ENCODE results near the gene GOLGA1. TPM values are rescaled to one million over a fixed set of nuclear protein-coding genes. Genes with fewer than 3 reads are reported as not detected.
"Not testable (repeated sequence)": the region's sequence is repeated elsewhere in the genome, so short reads cannot be mapped to it uniquely, and the experiment has no call there.

Gene GOLGA1
- total RNA-seq, 1 donor from 2014 or later, result 12.6 TPM

DNA sequence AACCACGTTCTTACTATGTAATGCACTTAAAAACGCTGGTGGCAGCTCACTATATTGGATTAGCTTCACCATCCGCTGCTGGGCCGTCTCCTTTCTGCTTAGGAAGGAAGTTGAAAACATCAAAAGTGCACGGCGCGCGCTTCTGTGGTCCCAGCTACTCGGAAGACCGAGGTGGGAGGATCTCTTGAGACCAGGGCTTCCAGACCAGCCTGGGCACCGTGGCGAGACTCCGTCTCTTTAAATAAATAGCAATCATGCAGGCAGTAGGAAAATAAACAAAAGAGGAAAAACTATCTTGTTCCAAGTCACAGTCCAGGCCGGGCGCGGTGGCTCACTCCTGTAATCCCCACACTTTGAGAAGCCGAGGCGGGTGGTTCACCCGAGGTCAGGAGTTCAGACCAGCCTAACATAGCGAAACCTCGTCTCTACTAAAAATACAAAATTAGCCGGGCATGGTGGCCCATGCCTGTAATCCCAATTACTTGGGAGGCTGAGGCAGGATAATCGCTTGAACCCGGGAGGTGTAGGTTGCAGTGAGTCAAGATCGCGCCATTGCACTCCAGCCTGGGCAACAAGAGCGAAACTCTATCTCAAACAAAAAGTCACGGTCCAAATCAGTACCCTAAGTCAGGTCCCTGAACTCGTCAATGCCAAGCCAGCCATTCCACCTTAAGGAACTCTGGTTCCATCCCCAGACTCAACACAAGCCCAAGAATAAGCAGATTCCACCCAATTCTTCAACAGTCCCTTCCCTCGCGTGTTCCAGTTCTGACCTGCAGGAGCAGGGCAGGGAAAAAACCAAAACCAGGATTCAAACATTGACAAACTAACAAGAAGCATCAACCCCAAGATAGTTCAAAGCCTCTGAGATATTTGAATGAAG is 1.0 kb upstream of the GOLGA1 start:
- peak; percentile 74 for DNase-seq (ENCODE audit: low spot score)
- peak; percentile 51 for ATAC-seq

DNA sequence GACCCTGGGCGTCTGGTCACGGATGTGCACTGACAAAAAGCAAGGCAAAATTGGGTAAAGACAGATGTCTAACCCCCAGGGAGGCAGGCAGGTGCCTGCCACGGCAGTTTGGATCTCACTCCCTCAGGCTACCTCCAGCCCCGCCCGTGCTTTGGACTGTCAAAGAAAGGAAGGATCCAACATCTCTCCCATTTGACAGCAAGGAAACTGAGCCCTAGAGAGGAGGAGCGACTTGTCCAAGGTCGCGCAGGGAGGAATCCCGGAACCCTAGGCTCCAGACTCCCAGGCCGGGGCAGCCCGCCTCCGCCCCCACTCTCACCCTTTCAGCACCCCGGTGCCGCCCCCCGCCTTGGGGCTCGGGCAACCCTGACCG is 376 bp downstream of the GOLGA1 start:
- DNase-seq (ENCODE audit: low spot score), result no peak
- peak; percentile 63 for ATAC-seq

DNA sequence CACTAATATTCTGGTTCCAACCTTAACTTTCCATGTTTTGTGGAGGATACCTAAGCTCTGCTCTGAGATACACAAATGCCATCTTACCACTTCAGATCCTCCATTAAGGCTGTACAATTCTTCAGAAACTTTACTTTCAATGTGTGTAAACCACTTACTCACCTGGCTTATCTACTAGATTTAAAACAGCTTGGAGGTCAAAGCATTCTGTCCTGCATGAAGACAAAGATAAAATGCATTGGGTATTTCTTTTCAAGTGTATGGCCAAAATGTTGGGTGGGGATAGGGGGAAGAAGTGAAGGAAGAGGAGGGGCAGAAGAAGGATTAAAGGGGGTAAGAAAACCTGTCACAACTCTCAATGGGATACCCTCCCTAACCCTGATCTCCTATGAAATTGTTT is 939 bp downstream of the GOLGA1 start:
- DNase-seq (ENCODE audit: low spot score) (no peak), ATAC-seq (no peak)

DNA sequence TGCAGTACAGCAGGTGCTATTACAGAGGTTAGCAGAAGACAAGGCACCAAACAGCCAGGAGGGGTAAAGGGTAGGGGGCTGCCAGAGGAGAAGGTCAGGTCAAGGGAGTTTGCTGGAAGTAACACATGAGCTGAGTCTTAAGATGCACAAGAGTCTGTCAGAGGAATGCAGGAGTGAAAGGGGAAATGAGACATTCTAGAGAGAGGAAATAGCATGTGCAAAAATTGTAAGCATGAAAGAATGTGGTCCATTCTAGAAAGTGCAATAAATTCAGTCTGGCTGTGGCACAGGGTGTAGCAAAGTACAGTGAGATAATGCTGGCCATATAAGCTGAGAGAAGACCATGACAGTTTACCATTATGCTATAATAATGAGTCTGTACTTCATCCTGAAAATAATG is 6.6 kb downstream of the GOLGA1 start:
- no peak for ATAC-seq
- no peak for DNase-seq (ENCODE audit: low spot score)

DNA sequence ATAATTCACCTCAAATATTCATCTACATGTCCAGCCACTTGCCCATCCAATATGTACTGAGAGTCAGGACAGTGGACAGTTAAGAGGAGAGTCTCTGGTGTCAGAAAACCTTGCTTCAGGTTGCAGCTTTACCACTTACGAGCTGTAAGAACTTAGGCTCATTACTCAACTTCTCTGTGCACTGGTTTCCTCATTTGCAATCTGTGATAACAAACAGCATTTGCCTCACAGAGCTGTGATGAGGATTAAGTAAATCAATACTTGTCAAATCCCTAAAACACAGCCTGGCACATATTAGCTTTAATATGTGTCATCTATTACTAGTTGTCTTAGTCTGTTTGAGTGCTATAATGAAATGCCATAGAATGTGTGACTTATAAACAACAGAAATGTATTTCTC is 8.6 kb downstream of the GOLGA1 start:
- ATAC-seq, result peak; percentile 30

DNA sequence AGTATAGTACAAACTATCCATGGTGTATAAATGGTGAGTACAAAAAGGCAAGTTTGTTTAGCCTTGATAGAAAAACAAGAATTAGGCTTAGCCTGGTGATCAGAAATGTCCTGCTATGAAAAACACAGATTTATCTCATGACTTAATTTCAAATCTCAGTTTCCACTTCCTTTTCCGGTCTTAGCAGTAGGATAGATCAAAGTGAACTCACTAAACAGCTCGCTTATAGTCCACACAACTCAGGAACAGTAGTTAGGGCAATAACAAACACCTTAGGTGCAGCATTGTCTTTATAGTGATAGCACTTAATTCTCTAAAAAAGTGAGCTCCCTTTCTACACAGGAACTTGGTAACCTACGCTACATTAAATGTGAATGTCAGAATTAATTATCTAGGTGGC is 11.4 kb downstream of the GOLGA1 start:
- ATAC-seq, result no peak
- no peak for DNase-seq (ENCODE audit: low spot score)

More for the DNA sequence above, 8.6 kb downstream of the GOLGA1 start:
- DNase-seq (ENCODE audit: low spot score), result no peak

DNA sequence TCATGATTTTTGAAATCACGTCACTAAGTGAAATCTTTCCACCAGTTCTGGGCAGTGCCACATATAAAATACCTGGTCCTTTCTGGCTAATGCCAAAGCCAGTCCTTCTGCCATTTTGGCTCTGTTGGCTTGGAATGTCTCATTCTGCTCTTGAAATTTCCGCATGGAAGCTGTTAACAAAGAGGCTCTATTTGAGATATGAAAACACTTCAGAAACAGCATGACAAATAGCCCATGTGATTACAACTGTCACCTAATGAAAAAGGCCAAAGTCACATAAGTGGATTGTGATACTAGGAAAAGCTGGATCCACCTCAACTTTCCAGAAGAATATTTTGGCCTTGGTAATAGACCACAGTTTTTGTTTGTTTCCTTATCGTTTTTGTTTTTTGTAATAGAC is 12.8 kb downstream of the GOLGA1 start:
- no peak for ATAC-seq
- no peak for DNase-seq (ENCODE audit: low spot score)

DNA sequence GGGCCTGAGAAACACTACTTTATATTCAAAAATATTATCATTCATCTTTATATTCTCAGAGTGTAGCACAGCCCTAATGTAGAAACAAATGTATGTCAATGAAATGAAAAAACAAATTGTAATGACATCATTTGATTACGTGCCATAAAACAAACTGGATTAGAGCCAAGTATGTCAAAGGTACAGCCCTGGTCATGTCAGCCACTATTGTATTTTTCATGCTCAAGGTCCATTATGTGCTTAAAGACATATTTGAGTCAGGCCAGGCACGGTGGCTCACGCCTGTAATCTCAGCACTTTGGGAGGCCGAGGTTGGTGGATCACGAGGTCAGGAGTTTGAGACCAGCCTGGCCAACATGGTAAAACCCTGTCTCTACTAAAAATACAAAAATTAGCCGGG is 20.5 kb downstream of the GOLGA1 start:
- DNase-seq (ENCODE audit: low spot score); ATAC-seq: not testable (repeated sequence)

DNA sequence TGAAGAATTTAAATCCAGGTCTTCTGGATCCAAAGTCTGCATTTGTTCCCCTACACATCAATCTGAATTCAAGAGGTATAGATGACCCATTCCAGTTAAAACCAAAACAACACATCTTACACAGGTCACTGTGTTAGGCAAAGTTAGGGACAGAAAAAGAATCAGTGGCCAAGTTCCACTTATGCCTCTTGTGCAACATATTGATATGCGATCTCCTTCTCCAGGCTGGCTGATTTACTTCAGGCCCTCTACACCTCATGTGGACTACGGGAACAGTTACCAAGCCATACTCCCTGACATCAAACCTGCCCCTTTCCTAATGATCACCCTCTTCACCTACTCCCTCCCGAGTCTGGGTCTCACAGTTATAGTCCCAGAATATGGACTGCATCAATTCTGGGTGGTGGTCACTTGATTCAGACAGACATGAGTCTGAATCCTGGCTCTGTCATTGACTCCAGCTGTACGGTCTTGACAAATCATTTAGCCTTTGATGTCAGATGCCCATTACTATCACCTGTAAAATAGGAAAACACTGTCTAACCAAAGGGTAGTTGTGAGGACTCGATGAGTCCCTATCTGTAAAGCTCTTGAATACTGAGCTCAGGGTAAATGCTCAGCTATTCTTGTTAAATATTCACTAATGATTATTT is 26.0 kb downstream of the GOLGA1 start:
- no peak for ATAC-seq
- DNase-seq (ENCODE audit: low spot score), result no peak

DNA sequence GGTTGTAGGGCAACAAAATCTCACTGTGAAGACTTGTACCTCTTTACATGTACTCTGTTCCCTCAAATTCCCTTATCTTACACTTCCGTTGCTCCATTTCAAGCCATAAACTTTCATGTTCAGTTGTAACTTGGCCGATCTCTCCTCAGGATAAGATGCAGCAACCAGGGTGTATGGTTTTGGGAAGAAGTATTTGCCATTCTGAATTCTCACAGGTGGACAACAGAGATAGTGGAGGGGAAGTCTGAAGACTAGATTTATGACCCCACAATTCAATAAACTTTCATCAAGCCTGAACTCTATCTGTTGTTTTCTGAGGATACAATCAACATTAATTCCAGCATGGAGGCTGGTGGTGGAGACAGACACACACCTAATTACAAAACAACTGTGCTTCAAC is 27.5 kb downstream of the GOLGA1 start:
- DNase-seq (ENCODE audit: low spot score), result no peak
- no peak for ATAC-seq

DNA sequence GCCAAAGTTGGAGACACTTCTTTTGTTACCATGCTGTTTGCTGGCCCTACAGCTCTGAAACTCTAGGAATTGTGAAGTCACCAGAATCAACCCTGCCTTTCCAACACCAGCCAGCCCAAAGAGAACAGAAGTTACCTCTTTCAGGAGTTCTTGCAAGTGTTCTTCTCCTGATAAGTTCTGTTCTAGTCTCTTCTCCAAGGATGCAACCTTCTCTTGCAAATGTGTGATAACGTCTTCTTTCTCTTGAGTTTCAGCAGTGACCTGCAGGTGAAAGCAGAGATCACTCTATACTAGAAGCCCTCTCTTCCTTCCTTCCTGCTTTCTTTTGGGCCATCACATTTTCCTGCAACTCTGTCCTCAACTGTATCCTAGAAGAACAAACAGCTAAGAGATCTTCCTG is 29.1 kb downstream of the GOLGA1 start:
- no peak for ATAC-seq
- no peak for DNase-seq (ENCODE audit: low spot score)

DNA sequence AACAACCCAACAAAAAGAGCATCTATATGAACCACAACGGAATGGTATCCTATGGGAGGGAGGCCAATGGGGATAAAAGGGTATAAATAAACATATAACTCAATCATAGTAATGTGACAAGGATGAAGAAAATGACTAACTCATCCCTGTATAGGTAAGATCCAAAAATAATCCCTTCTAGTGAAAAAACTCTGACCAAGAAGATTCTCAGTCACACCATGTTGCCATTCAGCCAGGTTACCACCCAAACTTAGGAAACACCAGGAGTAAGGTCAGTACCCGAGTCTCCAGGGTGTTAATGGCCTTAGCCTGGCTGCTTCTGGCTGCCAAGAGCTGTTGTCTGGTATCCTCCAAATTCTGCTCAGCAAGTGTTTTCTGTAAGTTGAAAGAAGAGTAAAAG is 32.8 kb downstream of the GOLGA1 start:
- ATAC-seq (no peak), DNase-seq (ENCODE audit: low spot score) (no peak)

DNA sequence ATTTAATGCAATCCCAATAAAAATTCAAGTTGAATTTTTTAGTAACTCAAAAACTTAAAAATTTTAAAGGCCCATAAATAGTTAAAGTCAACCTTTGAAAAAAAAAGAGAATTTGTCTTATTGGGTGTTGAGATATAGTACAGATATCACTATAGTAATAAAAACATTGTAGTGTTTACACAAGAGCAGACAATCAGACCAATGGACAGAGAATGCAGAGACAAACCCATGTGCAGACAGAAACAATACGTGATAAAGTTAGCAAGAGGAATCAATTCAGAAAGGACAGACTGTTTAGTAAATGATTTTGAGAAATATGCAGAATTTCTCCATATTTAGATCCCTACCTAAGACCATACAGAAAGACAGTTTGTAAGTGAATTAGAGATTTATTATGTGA is 33.9 kb downstream of the GOLGA1 start:
- no peak for ATAC-seq
- DNase-seq (ENCODE audit: low spot score), result no peak

DNA sequence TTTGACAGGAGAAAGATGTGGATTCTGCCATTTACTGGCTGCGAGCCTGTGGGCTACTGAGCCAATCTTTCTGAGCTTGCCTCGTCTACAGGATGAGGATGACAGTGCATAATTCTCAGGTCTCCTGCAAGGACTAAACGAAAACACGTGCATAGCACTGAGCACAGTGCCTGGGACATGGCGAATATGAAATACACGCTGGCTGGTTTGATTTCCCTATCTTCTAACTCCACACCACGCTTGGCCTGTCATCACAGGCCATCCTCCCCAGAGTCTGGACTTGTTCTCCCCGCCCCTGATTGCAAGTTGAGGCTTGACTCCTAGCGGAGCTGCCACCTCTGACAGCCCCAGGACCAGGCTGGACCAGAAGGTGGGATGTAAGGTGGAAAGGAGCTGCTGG is 41.0 kb downstream of the GOLGA1 start:
- DNase-seq (ENCODE audit: low spot score) (no peak), ATAC-seq (no peak)

DNA sequence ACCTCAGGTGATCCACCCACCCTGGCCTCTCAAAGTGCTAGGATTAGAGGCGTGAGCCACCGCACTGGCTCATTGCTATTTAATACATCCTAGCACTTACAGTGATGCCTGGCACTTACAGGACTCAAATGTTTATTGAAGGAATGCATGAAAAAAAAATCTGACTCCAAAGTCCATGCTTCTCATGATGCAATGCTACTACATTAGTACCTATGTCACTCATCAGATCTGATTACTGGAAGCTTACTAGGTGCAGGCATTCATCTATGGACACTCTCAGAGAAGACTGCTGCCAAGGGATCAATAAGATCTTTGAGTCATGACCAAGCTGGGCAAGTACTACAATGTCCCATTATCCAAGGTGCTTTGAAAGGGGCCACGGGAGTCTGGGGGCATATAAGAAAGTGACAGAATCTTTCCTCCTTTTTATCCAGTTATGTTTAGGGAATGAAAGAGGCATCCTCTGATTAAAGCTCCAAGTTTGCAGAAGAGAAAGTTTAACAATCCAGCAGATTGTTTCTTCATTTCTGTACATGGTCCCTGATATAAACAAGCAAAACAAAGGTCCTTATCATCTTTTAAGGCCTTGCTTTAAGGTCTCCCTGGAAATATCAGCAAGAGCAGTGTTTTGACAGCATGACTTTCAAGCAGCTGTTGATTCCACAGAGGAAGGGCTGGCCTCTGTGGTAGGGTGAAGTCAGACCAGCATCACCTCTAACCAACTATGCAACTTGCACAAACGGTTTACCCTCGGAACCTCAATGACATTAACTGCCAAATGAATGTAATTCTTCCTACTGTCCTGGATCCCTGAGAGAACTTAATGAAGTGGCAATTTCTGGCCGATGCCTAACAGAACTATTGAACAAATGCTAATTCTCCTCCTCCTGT is 43.1 kb downstream of the GOLGA1 start:
- ATAC-seq, result peak; percentile 68
- no peak for DNase-seq (ENCODE audit: low spot score)

DNA sequence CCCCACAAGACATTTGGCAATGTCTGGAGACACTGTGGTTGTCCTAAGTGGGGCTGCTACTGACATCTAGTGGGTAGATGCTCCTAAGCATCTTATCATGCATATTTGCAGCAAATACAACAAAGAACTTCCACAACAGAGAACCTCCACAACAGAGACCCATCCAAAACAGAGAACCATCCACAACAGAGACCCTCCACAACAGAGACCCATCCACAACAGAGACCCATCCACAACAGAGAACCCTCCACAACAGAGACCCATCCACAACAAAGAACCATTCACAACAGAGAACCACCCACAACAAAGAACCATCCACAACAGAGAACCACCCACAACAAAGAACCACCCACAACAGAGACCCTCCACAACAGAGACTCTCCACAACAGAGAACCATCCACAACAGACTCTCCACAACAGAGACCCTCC is 46.1 kb downstream of the GOLGA1 start:
- DNase-seq (ENCODE audit: low spot score) (no peak), ATAC-seq (peak; percentile 75)

DNA sequence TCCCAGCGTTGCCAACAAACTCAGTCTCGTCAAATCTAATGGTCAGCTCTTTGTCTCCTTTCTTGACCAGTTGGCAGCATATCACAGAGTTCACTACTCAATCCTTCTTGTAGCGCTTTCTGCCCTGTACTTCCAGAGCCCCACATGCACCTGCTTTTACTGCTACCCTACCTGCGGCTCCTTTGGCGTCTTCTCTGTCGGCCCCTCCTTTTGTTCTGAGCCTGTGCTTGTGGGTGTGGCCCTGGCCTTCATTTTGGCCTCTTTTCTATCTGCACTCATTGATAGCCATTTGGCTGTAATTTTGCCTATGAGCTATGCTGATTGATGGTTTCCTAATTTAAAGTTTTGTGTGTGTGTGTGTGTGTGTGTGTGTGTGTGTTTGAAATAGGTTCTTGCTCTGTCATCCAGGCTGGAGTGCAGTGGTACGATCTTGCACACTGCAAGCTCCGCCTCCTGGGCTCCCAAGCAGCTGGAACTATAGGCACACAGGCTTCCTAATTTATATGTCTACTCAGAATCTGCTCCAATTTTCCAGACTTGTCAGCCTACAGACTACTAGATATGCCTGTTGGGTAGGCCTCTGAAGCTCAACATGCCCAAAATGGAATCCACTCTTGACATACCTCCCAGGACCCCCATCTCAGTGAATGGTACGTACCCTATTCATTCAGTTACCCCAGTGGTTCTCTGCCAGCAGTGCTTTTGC is 46.7 kb downstream of the GOLGA1 start:
- ATAC-seq (no peak), DNase-seq (ENCODE audit: low spot score) (no peak)

DNA sequence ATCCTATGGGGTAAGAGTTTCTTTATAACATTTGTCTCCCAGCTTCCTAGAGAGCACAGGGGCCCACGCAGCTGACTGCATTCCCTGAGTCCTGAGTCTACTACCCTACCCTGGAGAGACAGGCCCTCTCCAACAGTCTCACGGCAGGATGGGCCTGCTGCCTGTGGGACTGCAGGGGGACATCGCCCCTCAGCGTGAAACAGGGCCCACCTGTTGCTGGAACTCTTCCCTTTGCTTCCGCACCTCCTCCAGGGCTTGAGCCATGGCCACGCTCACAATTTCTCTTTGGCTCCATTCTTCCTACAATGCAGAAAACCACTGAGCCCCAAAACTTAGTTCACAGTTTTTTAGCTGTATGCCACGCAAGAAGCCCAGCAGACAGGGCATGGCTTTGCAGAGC is 50.7 kb downstream of the GOLGA1 start:
- ATAC-seq (no peak), DNase-seq (ENCODE audit: low spot score) (no peak)

DNA sequence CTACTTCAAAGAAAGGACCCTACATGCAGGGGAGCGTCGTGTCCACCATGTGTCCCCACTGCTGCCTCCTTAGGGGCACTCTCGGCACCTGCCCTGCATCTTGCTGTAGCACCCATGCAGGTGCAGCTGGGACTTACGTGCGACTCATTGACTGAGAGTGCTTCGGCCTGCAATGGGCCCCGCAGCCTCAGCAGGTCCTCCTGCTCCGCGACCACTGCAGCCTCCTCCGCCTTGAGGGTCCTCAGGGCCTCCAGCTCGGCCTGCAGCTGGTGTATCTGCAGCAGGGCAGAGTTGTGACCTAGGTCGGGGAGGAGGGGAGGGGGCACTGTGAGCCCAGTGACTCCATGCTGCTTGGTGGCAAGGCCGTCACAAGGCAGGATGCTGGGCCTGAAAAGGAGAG is 51.9 kb downstream of the GOLGA1 start:
- ATAC-seq (no peak), DNase-seq (ENCODE audit: low spot score) (no peak)

DNA sequence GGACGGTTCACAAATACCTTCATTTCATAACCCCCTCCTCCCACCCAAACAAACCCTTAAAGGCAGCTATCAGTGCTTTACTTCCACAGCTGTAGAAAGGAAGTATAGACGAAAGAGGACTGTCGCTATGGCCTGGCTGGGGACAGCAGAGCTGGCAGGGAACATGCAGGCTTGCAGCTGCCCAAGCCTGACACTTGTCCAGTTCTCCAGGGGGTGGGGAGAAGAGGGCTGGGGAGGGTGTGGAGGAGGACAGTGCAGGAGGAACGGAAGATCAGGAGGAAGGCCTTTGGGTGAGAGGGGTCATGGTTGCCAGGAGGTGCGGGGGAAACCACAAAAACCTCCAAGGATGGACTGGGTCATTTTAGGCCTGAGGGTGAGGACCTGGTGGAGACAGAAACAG is 53.1 kb downstream of the GOLGA1 start:
- ATAC-seq, result peak; percentile 7
- DNase-seq (ENCODE audit: low spot score), result no peak

Data from left lobe of liver (tissue), 2 donors.